ENCODE data around the gene AMOT.

- no peak for TF ChIP-seq CTCF (IDR thresholded peaks at IDR 0.05; ENCODE audit: insufficient read depth, low read depth, low read length)
- TF ChIP-seq EZH2 (IDR thresholded peaks at IDR 0.05; ENCODE audit: insufficient read depth, low read length) = no peak
These were observed 32.6 kb downstream of the AMOT start for GRCh38 chrX:112808007-112808406.

All from astrocyte (in vitro differentiated cells and primary cell).